Stimulated activated CD8-positive, alpha-beta memory T cell treated with anti-CD3 and anti-CD28 coated beads, Interleukin-7, amount 100 ng/mL, for 24 hours (primary cell): ENCODE measurements around the gene CFAP91.

ENCODE experiments used
- DNase-seq: peaks from one replicate; pipeline ENCODE4 v3.0.0-alpha.2; 2020; ENCODE audit warnings: low read depth

CFAP91 gene

DNA sequence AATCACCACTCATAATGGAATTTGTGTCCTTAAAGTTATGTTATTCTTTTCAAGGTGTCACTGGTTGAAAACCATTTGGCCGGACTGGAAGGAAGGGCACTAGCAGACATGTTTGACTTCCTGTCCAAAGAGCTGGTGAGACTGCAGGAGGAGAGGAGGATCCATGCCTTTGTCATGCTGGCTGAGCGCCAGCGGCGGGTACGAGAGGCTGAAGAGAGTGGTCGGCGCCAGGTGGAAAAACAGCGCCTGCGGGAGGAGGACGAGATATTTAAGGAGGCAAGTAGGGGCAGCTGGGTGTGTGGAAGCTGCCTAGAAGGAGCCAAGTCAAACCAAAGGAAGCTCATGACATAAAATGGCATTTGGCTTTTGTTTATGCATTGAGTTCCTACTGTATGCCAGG is 41.1 kb downstream of the CFAP91 start:
- no peak for DNase-seq

DNA sequence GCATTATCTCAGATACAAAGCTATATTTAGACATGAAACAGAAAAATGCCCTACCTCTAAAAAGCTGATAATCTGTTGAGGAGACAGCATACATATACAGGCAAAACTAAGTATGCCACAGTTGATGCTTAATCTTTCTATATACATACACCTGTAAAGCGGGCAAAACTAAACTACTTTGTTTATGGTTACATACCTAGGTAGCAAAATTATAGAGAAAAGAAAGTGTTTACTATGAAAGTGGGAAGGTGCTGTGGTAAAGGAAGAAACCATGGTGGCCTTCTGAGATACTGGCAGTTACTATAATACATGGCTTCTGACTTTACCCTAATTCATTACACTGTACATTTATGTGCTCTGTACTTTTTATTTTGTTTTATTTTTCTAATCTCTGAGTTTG is 43.1 kb downstream of the CFAP91 start:
- DNase-seq = no peak

- no peak for DNase-seq
These were observed 43.6 kb downstream of the CFAP91 start for GRCh38 chr3:119746423-119746822.

- no peak for DNase-seq
These were observed 44.5 kb downstream of the CFAP91 start for GRCh38 chr3:119747357-119747756.

GRCh38 chr3:119748991-119749390 is 46.2 kb downstream of the CFAP91 start:
- DNase-seq = no peak

- no peak for DNase-seq
These were observed 48.6 kb downstream of the CFAP91 start for GRCh38 chr3:119751423-119751822.
